Chondrocyte (in vitro differentiated cells): ENCODE results near the gene CHCHD4. TPM values are rescaled to one million over a fixed set of nuclear protein-coding genes. Genes with fewer than 3 reads are reported as not detected.
A peak's percentile ranks its signal among the peaks of the same experiment; 100 is the strongest.

Experiments
- DNase-seq: peaks from one replicate; pipeline ENCODE4 v3.0.0; 2021; ENCODE audit warnings: mixed read lengths, low spot score
- H3K27ac Mint-ChIP-seq: one replicate; pipeline ENCODE4 v1.8.0; 2021; ENCODE audit warnings: mild to moderate bottlenecking, moderate library complexity, mixed read lengths; ENCODE audit not compliant: unreplicated experiment
- H3K27me3 Mint-ChIP-seq: 2 replicates; pipeline ENCODE4 v1.8.0; 2021; ENCODE audit warnings: low read depth, mixed read lengths
- H3K36me3 Mint-ChIP-seq: 2 replicates; pipeline ENCODE4 v1.8.0; 2021; ENCODE audit warnings: low read depth, mixed read lengths
- H3K4me1 Mint-ChIP-seq: 2 replicates; pipeline ENCODE4 v1.8.0; 2021; ENCODE audit warnings: low read depth, mild to moderate bottlenecking, mixed read lengths
- H3K4me3 Mint-ChIP-seq: one replicate; pipeline ENCODE4 v1.8.0; 2021; ENCODE audit warnings: mild to moderate bottlenecking, moderate library complexity, mixed read lengths; ENCODE audit not compliant: unreplicated experiment
- H3K9me3 Mint-ChIP-seq: 2 replicates; pipeline ENCODE4 v1.8.0; 2021; ENCODE audit warnings: low read depth, mixed read lengths
- CTCF ChIP-seq: fragments of 200-600 bp; sonication (generic); IDR thresholded peaks from 2 replicates; pipeline ENCODE4 v1.5.0; 2021; ENCODE audit warnings: antibody characterized with exemption, mild to moderate bottlenecking, moderate library complexity
- total RNA-seq: library from RNA; stranded (reverse); gene quantifications from 3 replicates; pipeline ENCODE4 v1.2.1, GENCODE V29; 2021

The CHCHD4 gene
- total RNA-seq, 1 donor from 2014 or later, result 7.2 TPM

DNA sequence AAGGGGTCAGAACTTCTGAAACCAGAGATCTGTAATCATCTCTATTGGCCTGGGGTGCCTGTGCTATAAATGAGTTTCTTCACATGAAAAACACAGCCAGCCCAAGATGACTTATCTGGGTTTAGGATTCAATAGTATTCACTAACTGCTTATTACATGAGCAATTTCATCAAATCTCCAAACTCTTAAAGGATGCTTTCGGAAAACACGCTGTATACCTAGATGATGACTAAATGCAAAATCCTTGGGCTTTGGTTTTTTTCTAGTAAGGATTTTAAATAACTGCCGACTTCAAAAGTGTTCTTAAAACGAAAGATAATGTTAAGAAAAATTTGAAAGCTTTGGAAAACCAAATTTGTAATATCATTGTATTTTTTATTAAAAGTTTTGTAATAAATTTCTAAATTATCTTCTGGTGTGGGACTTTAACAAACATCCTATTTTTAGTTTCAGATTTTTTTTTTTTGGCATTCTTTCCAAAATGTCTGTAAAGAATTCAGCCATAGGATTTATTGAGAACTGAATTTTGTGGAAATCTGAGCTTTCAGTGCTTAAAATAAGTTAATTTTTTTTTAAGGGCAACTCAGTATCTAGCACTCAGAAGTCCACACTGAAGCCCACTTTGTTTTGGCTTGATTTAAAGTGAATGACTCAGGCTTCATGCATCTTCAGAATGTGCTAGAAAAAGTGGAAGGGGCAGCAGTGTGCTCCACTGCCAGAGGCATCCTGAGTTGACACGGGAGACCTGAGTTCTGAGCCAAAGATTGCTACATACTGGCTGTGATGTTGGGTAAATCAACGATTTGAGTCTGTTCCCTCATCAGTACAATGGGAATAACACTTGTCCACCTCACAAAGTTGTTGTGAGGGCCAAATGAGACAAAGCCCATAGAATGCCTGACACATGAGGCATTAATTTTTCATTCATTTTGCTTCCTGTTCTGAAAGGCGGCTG is 18.9 kb upstream of the CHCHD4 start:
- DNase-seq, result no peak
- Mint-ChIP-seq H3K4me1 (peaks cover 65% of the 10 kb centered on the region), H3K36me3 (peaks cover 18% of the 10 kb centered on the region), H3K27me3 (no peaks in the 10 kb centered on the region), H3K9me3 (no peaks in the 10 kb centered on the region), H3K4me3 (peak overlapping the region; percentile 7), H3K27ac (peak overlapping the region; percentile 99)
- no peak for TF ChIP-seq CTCF

DNA sequence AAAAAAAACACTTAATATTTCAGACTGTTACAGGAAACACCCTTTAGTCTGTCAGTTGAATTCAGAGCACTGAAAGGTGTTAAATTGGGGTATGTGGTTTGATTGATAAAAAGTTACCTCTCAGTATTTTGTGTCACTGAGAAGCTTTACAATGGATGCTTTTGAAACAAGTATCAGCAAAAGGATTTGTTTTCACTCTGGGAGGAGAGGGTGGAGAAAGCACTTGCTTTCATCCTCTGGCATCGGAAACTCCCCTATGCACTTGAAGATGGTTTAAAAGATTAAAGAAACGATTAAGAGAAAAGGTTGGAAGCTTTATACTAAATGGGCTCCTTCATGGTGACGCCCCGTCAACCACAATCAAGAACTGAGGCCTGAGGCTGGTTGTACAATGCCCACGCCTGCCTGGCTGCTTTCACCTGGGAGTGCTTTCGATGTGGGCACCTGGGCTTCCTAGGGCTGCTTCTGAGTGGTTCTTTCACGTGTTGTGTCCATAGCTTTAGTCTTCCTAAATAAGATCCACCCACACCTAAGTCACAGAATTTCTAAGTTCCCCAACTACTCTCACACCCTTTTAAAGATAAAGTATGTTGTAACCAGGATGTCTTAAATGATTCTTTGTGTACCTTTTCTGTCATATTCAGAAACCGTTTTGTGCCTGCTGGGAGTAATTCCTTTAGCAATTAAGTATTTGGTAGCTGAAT is 18.0 kb upstream of the CHCHD4 start:
- no peak overlapping the region for H3K4me3 Mint-ChIP-seq

GRCh38 chr3:14141602-14142341 is 17.1 kb upstream of the CHCHD4 start:
- peaks cover 15% of the 10 kb centered on the region for H3K36me3 Mint-ChIP-seq
- peak overlapping the region; percentile 99 for H3K27ac Mint-ChIP-seq
- DNase-seq, result peak; percentile 84
- TF ChIP-seq CTCF, result no peak
- no peaks in the 10 kb centered on the region for H3K27me3 Mint-ChIP-seq
- no peaks in the 10 kb centered on the region for H3K9me3 Mint-ChIP-seq
- H3K4me3 Mint-ChIP-seq, result no peak overlapping the region
- H3K4me1 Mint-ChIP-seq, result peaks cover 63% of the 10 kb centered on the region

More for the DNA sequence above, 18.0 kb upstream of the CHCHD4 start:
- Mint-ChIP-seq H3K9me3 (no peaks in the 10 kb centered on the region), H3K4me1 (peaks cover 61% of the 10 kb centered on the region), H3K36me3 (peaks cover 20% of the 10 kb centered on the region), H3K27me3 (no peaks in the 10 kb centered on the region), H3K27ac (peak overlapping the region; percentile 99)
- DNase-seq, result no peak
- TF ChIP-seq CTCF, result no peak

GRCh38 chr3:14141144-14141543 is 16.5 kb upstream of the CHCHD4 start:
- Mint-ChIP-seq H3K9me3 (no peaks in the 10 kb centered on the region), H3K4me1 (peaks cover 63% of the 10 kb centered on the region), H3K4me3 (no peak overlapping the region), H3K27me3 (no peaks in the 10 kb centered on the region), H3K36me3 (peaks cover 13% of the 10 kb centered on the region), H3K27ac (peak overlapping the region; percentile 73)
- DNase-seq, result no peak
- TF ChIP-seq CTCF, result no peak

DNA sequence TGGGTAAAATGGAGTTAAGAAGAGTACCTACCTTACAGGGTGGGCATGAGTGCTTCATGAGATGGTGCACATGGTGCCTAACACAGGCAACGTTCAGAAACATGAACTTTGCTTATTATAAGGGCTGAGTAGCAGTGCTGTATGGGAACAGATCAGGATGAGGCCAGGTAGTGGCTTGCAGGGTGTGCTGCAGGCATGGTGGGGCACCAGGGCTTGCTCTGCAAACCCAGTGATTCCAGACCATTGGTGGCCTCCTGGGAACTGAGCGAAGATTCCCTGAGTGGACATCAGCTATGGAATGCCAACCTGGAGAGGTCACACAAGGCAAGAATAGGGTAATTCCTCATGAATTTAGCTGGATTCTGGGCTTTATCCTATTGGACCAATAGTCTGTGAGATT is 16.0 kb upstream of the CHCHD4 start:
- peaks cover 63% of the 10 kb centered on the region for H3K4me1 Mint-ChIP-seq
- TF ChIP-seq CTCF, result no peak
- H3K9me3 Mint-ChIP-seq, result no peaks in the 10 kb centered on the region
- no peak overlapping the region for H3K27ac Mint-ChIP-seq
- no peak overlapping the region for H3K4me3 Mint-ChIP-seq
- no peak for DNase-seq
- H3K27me3 Mint-ChIP-seq, result no peaks in the 10 kb centered on the region
- peaks cover 18% of the 10 kb centered on the region for H3K36me3 Mint-ChIP-seq
